Measurements from ENCODE around the gene TRIM15.
"Not testable (repeated sequence)": the region's sequence is repeated elsewhere in the genome, so short reads cannot be mapped to it uniquely, and the experiment has no call there.

TRIM15 gene

DNA sequence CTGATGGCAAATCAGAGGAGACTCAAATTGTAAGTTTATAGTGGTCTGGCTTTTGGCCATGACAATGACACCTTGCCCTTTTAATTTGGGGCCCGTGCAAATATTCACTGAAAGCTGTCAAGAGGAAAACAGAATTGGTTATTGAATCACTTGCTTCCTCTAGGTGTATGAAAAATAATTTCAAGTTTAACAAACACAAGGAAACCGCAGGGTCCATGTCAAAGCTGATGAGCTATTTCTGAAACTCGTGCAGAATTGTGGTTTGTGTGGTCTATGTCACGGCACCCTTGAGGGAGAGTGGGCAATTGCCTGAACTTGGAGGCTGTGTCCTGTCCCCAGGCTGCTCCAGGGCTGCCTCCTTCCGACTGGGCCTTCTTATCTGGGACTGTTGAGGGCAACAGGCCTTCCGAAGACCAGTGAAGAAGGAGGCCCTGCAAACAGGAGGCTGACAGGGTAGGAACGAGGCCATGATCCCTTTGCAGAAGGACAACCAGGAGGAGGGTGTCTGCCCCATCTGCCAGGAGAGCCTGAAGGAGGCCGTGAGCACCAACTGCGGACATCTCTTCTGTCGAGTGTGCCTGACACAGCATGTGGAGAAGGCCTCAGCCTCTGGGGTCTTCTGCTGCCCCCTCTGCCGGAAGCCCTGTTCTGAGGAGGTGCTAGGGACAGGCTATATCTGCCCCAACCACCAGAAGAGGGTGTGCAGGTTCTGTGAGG, 26.6 kb upstream of the TRIM15 start:
- TF ChIP-seq, protein P1, sequence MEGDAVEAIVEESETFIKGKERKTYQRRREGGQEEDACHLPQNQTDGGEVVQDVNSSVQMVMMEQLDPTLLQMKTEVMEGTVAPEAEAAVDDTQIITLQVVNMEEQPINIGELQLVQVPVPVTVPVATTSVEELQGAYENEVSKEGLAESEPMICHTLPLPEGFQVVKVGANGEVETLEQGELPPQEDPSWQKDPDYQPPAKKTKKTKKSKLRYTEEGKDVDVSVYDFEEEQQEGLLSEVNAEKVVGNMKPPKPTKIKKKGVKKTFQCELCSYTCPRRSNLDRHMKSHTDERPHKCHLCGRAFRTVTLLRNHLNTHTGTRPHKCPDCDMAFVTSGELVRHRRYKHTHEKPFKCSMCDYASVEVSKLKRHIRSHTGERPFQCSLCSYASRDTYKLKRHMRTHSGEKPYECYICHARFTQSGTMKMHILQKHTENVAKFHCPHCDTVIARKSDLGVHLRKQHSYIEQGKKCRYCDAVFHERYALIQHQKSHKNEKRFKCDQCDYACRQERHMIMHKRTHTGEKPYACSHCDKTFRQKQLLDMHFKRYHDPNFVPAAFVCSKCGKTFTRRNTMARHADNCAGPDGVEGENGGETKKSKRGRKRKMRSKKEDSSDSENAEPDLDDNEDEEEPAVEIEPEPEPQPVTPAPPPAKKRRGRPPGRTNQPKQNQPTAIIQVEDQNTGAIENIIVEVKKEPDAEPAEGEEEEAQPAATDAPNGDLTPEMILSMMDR (IDR thresholded peaks at IDR 0.05; ENCODE audit: low read depth, low read length), result no peak
- H3K4me3 ChIP-seq (ENCODE audit: low read depth, low read length), result no peak overlapping the region

DNA sequence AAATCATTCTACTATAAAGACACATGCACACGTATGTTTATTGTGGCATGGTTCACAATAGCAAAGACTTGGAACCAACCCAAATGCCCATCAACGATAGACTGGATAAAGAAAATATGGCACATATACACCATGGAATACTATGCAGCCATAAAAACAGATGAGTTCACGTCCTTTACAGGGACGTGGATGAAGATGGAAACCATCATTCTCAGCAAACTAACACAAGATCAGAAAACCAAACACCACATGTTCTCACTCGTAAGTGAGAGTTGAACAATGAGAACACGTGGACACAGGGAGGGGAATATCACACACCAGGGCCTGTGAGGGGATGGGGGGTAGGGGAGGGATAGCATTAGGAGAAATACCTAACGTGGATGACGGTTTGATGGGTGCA, 23.1 kb upstream of the TRIM15 start:
- not testable (repeated sequence) for H3K4me3 ChIP-seq (ENCODE audit: low read depth, low read length)

DNA sequence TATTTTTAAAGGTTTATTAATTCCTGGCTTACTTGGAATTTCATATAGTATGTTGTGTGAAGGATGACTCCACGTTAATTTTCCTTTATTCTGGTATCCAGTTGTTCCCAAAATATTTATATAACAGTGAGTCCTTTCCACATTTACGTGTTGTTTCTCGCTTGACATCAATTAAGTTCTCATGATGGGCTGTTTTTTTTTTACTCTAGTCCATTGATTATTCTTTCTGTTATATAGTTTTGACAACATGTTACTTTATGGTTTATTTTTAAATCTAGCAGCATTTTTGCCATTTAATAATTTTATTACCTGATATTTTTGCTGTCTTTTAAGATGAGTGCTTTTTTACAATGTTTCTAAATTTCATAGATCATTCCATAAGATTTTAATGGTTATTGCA, 20.7 kb upstream of the TRIM15 start:
- H3K4me3 ChIP-seq (ENCODE audit: low read depth, low read length), result no peak overlapping the region
- TF ChIP-seq, protein P1 (IDR thresholded peaks at IDR 0.05; ENCODE audit: low read depth, low read length), result no peak

DNA sequence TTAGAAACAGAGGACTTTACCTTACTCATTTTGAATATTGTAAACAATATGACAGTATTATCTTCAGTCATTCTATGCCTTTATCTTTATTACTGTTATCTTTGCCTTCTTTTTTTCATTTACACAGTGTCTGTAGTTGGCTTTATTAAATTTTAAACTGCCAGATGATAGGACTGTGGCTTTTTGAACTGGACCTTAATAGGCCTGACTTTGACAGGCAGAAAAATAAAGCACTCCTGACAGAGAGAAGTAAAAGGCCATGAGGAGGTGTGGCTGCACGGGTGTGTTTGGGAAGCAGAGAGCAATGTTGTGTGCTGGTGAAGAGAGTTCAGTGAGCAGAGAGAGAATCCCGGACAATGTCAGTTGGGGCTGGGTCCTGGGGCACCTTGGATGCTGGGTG, 19.6 kb upstream of the TRIM15 start:
- H3K4me3 ChIP-seq (ENCODE audit: low read depth, low read length), result no peak overlapping the region
- TF ChIP-seq, protein P1 (IDR thresholded peaks at IDR 0.05; ENCODE audit: low read depth, low read length), result no peak

DNA sequence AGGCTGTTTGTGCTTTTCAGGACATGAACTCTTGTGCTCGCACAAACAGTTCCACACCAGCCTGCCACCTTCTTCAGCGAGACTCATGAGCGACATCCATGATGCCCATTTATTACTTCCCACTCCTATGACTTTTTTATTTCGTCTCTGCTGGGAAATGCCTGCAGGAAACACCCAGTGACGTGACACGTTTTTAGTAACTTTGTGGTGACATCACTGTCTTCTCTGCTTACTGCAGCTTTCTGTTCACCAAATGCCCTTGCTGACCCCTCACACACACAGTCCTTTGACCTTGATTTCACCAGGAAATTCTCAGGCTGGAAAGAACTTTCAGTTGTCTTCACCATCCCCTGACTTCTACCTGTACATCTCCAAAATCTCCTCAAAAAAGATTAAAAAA, 18.5 kb upstream of the TRIM15 start:
- TF ChIP-seq, protein P1 (IDR thresholded peaks at IDR 0.05; ENCODE audit: low read depth, low read length), result no peak

DNA sequence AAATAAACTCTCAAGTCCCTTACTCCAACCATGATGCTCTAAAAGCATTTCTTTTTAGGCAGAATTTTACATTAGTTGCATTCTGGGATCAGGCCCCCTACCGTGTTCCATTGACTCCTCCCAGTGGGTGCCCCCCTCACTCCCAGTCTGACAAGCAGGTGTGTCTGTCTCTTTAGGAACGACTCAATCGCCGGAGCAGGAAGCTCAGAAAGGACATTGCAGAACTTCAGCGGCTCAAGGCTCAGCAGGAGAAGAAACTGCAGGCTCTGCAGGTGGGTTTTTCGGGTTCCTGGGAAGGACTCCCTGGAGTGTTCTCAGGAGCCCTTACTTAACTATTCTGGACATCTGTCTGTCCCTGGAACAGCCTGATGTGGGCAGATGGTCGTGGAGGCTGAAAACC, 17.5 kb upstream of the TRIM15 start:
- TF ChIP-seq, protein P1 (IDR thresholded peaks at IDR 0.05; ENCODE audit: low read depth, low read length), result no peak
- H3K4me3 ChIP-seq (ENCODE audit: low read depth, low read length), result no peak overlapping the region

More for the DNA sequence above, 18.5 kb upstream of the TRIM15 start:
- H3K4me3 ChIP-seq (ENCODE audit: low read depth, low read length), result no peak overlapping the region

DNA sequence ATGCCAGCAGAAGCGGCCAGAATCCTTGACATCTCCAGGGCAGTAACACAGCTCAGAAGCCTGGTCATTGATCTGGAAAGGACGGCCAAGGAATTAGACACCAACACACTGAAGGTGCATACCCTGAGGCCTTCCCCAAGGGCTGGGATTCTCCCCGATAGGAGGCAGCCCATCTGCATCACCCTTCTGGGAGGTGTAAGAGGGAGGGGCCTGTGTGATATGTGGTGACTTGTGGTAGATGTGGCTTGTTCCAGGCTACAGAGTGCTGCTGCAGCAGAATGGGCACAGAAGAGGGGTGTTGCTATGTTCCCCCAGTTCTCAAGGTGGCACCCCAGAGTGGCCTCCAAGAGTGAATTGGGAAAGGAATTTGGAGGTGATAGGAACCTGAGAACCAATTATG, 16.2 kb upstream of the TRIM15 start:
- TF ChIP-seq, protein P1 (IDR thresholded peaks at IDR 0.05; ENCODE audit: low read depth, low read length), result no peak
- H3K4me3 ChIP-seq (ENCODE audit: low read depth, low read length), result no peak overlapping the region

DNA sequence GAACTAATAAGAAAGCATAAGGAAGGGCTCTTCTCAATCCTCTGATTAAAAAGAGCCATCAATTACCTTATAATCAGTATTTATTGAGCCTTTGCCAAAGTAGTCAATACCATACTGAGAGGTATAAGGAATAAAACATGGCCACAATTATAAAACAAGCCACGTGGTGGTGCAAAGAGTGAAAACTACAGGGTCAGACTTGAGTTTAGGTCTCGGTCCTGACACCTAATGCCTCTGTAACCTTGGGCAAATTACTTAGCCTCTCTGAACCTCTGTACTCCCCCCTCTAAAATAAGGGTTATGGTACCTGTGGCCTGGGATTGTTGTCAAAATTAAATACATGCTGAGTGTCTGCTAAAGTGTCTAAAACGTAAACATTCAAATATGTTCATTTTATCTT, 14.1 kb upstream of the TRIM15 start:
- H3K4me3 ChIP-seq (ENCODE audit: low read depth, low read length), result no peak overlapping the region
- TF ChIP-seq, protein P1 (IDR thresholded peaks at IDR 0.05; ENCODE audit: low read depth, low read length), result no peak

Data from WI38 (cell line).